Activated T-helper 9 cell treated with anti-CD3 and anti-CD28 coated beads, Interleukin-2, amount 50 U/mL, for 16 hours (primary cell): ENCODE results near the gene SPEF2.

ENCODE experiments used
- DNase-seq: peaks from one replicate; pipeline ENCODE4 v3.0.0-alpha.2; 2020; ENCODE audit warnings: low read depth

SPEF2 gene, protein sequence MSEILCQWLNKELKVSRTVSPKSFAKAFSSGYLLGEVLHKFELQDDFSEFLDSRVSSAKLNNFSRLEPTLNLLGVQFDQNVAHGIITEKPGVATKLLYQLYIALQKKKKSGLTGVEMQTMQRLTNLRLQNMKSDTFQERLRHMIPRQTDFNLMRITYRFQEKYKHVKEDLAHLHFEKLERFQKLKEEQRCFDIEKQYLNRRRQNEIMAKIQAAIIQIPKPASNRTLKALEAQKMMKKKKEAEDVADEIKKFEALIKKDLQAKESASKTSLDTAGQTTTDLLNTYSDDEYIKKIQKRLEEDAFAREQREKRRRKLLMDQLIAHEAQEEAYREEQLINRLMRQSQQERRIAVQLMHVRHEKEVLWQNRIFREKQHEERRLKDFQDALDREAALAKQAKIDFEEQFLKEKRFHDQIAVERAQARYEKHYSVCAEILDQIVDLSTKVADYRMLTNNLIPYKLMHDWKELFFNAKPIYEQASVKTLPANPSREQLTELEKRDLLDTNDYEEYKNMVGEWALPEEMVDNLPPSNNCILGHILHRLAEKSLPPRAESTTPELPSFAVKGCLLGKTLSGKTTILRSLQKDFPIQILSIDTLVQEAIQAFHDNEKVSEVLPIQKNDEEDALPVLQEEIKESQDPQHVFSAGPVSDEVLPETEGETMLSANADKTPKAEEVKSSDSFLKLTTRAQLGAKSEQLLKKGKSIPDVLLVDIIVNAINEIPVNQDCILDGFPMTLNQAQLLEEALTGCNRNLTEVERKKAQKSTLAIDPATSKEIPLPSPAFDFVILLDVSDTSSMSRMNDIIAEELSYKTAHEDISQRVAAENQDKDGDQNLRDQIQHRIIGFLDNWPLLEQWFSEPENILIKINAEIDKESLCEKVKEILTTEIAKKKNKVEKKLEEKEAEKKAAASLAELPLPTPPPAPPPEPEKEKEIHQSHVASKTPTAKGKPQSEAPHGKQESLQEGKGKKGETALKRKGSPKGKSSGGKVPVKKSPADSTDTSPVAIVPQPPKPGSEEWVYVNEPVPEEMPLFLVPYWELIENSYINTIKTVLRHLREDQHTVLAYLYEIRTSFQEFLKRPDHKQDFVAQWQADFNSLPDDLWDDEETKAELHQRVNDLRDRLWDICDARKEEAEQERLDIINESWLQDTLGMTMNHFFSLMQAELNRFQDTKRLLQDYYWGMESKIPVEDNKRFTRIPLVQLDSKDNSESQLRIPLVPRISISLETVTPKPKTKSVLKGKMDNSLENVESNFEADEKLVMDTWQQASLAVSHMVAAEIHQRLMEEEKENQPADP (N-terminal part only)

GRCh38 chr5:35617435-35618303 is at the start of gene SPEF2:
TSS of gene SPEF2 (plus strand) at chr5:35617863. CDS start at chr5:35617998, 135 bp downstream.
- DNase-seq: peak; percentile 70

DNA sequence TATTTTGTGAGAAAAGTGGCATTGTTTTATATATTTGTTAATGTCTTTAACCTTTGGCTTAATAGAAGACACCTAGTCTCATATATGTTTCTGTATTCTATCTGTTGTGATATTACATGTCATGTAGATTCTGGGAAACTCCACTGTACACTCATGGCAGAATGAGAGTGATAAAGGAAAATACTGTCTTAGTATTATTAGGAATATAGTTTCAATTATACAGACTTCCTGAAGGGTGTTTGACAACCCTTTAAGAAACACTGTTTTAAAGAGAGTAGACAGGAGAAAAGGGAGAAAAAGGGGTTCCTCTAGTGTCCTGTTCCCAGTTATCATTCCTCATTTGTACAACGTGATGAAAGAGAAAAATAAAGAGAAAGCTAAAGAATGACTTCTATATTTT is 42.1 kb upstream of the SPEF2 start:
- no peak for DNase-seq

DNA sequence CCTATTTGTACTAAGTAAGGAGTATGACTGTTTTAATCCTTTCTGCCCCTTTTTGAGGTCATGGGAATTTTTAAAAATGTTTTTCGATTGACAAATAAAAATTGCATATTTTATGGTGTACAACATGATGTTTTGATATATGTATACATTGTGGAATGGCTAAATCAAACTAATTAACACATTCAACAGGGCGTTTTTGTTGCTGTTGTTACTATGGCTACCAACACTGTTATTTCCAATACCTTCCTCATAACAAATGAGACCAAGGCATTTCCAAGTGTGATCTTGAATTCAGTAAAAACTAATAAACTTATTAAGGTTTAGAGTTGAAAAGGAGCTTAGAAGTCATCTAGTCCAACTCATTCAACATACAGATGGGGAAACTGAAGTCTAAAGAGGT is 30.2 kb upstream of the SPEF2 start:
- DNase-seq: no peak

GRCh38 chr5:35593338-35593737 is 24.3 kb upstream of the SPEF2 start:
- no peak for DNase-seq

DNA sequence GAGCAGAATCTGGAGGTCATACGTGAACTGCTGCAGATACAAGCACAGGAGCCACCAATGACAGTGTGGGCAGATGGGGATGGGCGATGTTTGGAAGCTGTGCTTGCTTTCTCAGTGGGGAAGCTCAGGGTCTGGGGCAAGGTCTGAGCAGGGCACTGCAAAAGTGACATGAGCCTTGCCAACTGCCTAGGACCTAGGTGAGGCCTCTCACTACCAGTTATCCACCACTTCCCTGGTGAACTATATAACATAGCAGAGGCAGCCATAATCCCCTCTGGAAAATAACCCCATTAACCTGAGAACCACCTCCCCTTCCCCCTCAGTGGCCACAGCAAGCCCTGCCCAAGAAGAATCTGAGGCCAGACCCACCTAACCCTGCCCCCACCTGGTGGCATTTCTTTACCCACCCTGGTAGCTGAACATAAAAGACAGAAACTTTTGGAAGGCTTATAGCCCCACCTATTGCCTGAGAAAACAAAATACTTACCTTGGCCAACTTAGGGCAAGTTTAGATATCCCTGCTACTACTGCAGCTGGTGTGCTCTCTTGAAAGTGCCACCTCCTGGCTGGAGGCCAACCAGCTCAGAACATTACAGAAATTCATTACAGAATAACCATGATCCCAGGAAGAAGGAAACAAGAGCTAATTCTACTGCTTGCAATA is 18.8 kb upstream of the SPEF2 start:
- DNase-seq: no peak

- no peak for DNase-seq
These were observed 17.1 kb upstream of the SPEF2 start for GRCh38 chr5:35600591-35600990.

DNA sequence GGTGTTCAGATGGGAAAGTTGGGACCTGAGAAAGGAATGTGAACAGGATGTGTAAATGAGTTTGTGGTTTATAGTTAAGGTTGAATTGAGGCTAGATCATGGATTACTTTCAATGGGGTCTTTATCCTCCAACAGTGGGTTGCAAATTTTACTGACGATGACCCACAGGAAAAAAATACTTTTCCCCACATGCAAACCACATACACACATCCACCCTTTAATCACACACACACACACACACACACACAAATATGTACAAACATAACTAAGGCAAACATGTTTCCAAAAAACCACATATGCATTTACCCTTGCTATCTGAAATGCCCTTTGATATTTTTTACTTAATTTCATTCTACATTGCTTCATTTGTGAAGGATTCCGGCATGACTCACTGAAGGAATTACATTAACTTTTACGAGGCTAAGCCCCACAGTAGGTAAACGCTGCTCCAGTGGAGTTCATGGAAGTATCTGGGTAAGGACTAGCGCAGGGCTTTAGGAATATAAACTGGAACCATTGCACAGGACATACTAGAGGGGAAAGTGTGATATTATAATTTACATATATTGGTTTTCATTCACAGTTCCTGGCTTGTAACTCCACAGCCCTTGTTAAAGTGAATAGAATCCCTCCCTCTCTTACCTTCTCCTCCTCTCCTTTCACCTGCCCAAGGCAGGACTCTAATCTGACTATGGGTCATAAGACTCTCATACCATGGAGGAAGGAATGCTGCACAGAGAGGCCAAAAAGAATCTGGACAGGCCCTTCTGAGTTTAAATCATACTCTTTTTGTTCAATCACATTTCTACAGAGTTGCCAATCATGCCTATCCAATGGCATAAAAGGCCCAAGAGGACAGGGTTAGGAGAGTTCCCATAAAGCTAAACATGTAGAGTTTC is 8.5 kb upstream of the SPEF2 start:
- DNase-seq: no peak

- no peak for DNase-seq
These were observed 616 bp upstream of the SPEF2 start for GRCh38 chr5:35617060-35617434.

DNA sequence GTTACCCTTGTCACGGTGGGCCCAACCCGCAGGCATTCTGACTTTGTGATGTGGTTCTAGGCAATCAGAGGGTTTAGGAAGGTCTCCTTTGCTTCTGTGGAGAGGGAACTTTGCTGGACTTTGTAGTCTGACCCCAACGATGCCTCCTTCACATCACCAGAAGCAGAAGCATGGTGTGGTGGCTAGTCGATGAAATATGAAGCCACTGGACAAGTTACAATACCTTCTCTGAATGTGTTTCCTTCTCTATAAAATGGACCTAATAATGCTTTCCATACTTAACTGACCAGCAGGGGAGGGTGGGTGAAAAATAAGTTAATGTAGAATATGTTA is 607 bp downstream of the SPEF2 start:
- DNase-seq: no peak

DNA sequence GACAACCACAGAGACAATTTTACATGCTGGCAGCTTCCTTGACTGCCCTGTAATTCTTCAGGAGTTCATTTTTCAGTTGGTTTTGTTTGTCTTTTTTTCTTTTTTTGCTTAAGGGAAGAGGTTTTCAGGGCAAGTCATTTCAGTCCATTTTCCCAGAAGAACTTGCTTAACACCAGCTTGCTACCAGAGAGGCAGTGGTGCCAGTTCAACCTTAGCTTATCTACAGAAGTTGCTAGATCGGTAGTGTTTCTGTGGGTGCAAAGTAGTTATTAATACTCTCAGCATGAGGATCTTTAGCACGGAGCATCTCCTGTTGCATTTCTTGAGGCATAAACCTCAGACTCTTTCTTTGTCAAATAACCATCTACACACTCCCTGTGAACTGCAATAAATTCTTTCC is 1.1 kb downstream of the SPEF2 start:
- DNase-seq: no peak

GRCh38 chr5:35622974-35623373 is 5.3 kb downstream of the SPEF2 start:
- DNase-seq: no peak

DNA sequence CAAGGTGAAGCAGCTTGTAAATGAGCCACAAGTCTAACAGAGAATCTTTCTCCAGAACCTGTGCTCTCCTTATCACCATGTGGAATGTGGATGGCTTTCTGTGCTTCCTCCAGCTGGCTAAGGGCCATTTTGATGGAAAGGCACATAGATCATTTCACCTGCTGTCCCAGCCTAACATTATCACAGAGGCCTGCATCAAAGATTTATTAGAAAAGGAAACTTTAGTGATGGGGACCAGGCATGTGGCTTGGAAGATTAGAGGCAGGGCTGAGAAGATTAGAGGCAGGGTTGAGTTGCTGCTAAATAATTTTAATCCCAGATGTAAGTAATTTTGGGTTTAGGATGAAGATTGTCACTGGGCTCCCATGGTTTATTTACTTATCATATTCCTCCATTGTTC is 6.3 kb downstream of the SPEF2 start:
- DNase-seq: no peak

- no peak for DNase-seq
These were observed 8.4 kb downstream of the SPEF2 start for GRCh38 chr5:35626108-35626507.

DNA sequence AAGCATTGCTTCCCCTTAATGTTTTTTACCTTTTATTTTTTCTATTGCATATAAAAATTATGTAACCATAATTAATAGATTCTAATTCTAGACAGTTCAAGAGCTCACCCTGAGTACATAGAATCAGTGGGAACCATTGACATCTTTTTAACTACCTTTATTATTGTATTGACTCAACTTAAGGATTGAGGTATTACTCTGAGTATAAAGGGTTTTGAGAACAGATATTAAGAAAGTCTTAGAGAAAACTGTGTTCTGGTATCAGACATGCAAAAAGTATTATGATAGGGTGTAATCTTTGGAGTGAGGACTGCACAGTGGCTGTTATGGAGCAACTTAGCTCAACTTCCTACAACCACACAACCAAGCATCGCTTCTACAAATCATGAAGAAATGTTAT is 8.9 kb downstream of the SPEF2 start:
- DNase-seq: no peak

DNA sequence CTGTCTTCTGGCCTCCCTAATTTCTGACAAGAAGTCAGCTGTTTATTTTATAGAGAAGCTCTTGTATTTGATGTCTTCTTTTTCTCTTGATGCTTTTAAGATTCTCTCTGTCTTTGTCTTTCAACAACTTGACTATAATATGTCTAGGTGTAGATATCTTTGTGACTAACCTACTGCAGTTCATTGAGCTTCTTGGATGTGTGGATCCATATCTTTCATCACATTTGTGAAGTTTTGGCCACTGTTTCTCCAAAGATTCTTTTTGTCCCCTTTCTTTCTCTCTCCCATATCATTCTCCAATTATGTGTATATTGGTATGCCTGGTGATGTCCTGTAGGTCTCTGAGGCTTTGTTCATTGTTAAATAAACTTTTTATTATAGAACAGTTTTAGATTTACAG is 16.7 kb downstream of the SPEF2 start:
- DNase-seq: no peak

DNA sequence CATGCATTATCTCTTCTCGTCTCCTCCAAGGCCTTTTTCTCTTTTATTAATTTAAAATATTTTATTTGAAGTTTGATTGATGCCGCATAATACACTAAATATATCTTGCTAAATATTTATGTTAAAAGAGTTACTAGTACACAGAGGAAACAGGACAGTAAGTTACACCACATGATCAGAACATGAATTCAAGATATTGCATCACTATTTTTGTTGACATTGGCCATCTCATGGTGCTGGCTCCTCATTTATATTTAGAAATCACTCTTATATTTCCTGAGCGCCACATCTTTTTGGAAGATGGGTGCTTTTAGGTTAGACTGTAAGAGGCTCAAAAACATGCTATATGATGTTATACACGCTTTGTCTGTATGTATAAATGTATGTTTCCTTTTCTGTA is 23.0 kb downstream of the SPEF2 start:
- DNase-seq: no peak

GRCh38 chr5:35644543-35644942 is 26.9 kb downstream of the SPEF2 start:
- no peak for DNase-seq

- DNase-seq: no peak
These were observed 29.5 kb downstream of the SPEF2 start for GRCh38 chr5:35647128-35647527.

- no peak for DNase-seq
These were observed 30.0 kb downstream of the SPEF2 start for GRCh38 chr5:35647712-35648111.
